Activated naive CD4-positive, alpha-beta T cell treated with anti-CD3 and anti-CD28 coated beads for 36 hours (primary cell): ENCODE measurements around the gene ITM2A. TPM values are rescaled to one million over a fixed set of nuclear protein-coding genes. Genes with fewer than 3 reads are reported as not detected.

Source experiments
- CTCF ChIA-PET: fragments of 350-600 bp; sonication (Branson Sonifier 250); formaldehyde crosslinking; loops from one replicate; lab custom pipeline; 2021; ENCODE audit warnings: antibody characterized with exemption; lab: Charles Lee
- DNase-seq: peaks from one replicate; pipeline ENCODE4 v3.0.0-alpha.2; 2020
- H3K27ac Mint-ChIP-seq: one replicate; pipeline ENCODE4 v1.8.0; 2021; ENCODE audit warnings: mild to moderate bottlenecking, mixed read lengths
- H3K27me3 Mint-ChIP-seq: one replicate; pipeline ENCODE4 v1.8.0; 2021; ENCODE audit warnings: low read depth, mixed read lengths
- H3K36me3 Mint-ChIP-seq: one replicate; pipeline ENCODE4 v1.8.0; 2021; ENCODE audit warnings: low read depth, mixed read lengths
- H3K4me1 Mint-ChIP-seq: one replicate; pipeline ENCODE4 v1.8.0; 2021; ENCODE audit warnings: low read depth, mixed read lengths
- H3K4me3 Mint-ChIP-seq: one replicate; pipeline ENCODE4 v1.8.0; 2021; ENCODE audit warnings: mild to moderate bottlenecking, moderate library complexity, mixed read lengths
- H3K9me3 Mint-ChIP-seq: one replicate; pipeline ENCODE4 v1.8.0; 2021; ENCODE audit warnings: mixed read lengths
- intact Hi-C: fragments of 100-400 bp; cut with micrococcal nuclease; formaldehyde crosslinking; loops from one replicate; pipeline ENCODE4 v1.15.1; 2023
- total RNA-seq, 2 experiments: library from RNA; stranded (reverse); gene quantifications; one replicate each; pipeline ENCODE4 v1.2.3, GENCODE V29; 2021

Gene ITM2A
- 100 to 1,000 TPM in 1 of 2 experiments, 10 to 100 TPM in 1; 99.5 to 116 TPM for total RNA-seq

DNA sequence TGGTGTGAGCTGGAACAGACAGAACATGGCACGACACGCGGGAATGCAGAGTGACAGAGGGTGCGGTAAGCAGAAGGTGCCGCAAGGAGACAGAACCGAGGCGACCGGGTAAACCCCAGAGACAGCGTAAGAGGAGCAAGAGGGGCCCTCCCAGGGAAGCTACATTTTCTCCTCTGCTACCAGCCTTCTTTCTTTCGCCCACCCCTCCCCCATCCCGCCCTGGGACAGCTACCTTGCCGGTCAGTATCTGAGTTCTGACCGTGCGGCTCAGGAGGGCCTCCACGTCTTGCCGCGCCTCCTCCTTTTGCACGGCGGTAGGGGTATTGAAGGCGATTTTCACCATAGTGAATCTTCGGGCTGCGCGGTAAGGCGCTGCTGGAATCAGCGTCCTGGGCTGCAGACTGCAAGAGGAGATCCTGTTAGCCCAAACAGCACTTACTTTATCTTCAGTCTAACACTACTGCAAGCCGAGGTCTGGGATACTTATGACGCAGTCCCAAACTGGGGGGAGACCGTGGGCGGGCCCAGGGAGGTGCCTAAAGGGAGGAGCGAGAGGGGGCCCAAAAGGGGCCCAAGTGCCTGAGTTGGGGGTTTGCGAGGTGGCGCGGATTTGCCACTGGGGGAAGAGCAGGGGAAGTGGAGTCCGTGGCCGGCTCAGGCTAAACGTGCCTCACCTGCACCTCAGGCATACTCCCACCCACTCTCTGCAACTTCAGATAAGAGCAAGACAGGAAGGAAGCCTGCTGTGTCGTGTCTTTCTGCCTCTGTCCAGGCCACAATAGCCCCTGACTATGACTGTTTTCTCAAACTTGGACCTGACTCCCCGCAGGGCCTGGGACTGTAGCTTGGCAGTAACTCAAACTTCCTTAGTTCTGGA lies at the start of gene ITM2A:
ITM2A (minus strand) TSS at position 462 of the 877 bp plus-strand sequence; CDS start at position 343, 119 bp downstream.
- H3K4me1 Mint-ChIP-seq: peaks cover 39% of the 10 kb centered on the region
- peak within 1 kb of the TSS; percentile 86 for H3K4me3 Mint-ChIP-seq
- no peaks in the 10 kb centered on the region for H3K27me3 Mint-ChIP-seq
- H3K9me3 Mint-ChIP-seq: no peaks in the 10 kb centered on the region
- intact Hi-C loops: loop anchor here (1.0 to 10.0 kb wide), 13 partner anchors 30 to 1452 kb away; partner anchors contain the start of genes ATP7A and P2RY10
- CTCF ChIA-PET: interaction anchor here (1.2 to 2.1 kb wide), 3 partner anchors 42 to 46 kb away, joined by 3 to 9 read pairs (median 4); no protein-coding TSS in a partner anchor
- peaks cover 21% of the 10 kb centered on the region for H3K36me3 Mint-ChIP-seq
- peak within 1 kb of the TSS; percentile 93 for H3K27ac Mint-ChIP-seq
- DNase-seq: peak; percentile 76

DNA sequence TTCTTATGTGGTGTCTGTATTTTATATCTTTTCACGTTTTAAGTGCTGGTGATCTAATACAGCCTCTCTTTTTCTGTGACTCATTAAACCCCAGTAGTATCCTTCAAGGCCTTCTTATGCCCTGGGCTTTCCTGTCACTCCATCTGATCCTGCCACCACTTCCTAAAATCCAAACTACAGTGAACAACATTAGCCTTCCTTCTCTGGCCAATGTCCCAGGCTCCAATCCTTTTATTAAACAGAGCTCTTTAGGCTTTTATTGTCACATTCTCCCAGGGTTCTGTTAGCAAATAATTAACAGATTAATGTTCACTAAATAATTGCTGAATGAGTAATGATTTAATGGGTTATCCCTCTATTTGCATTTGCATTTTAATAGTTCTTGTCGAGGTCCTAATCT lies 47.9 kb upstream of the ITM2A start:
- no peaks in the 10 kb centered on the region for H3K27me3 Mint-ChIP-seq
- peaks cover 5% of the 10 kb centered on the region for H3K4me1 Mint-ChIP-seq
- no peak overlapping the region for H3K27ac Mint-ChIP-seq
- intact Hi-C loops: loop anchor here (10.0 kb wide), 1 partner anchor 530 kb away; no protein-coding TSS in a partner anchor
- CTCF ChIA-PET: no interaction called here
- no peak overlapping the region for H3K4me3 Mint-ChIP-seq
- DNase-seq: no peak
- H3K36me3 Mint-ChIP-seq: no peaks in the 10 kb centered on the region
- H3K9me3 Mint-ChIP-seq: no peaks in the 10 kb centered on the region

GRCh38 chrX:79413963-79414362 lies 46.8 kb upstream of the ITM2A start:
- no peak overlapping the region for H3K4me3 Mint-ChIP-seq
- no peaks in the 10 kb centered on the region for H3K9me3 Mint-ChIP-seq
- no peak for DNase-seq
- intact Hi-C loops: loop anchor here (1.0 to 10.0 kb wide), 12 partner anchors 47 to 1503 kb away; partner anchors contain the start of genes ATP7A, ITM2A and P2RY10
- H3K27ac Mint-ChIP-seq: no peak overlapping the region
- peaks cover 13% of the 10 kb centered on the region for H3K4me1 Mint-ChIP-seq
- H3K27me3 Mint-ChIP-seq: no peaks in the 10 kb centered on the region
- H3K36me3 Mint-ChIP-seq: no peaks in the 10 kb centered on the region
- CTCF ChIA-PET: interaction anchor here (1.0 to 2.6 kb wide), 4 partner anchors 42 to 144 kb away, joined by 3 to 9 read pairs (median 6); partner anchors contain the start of gene ITM2A

DNA sequence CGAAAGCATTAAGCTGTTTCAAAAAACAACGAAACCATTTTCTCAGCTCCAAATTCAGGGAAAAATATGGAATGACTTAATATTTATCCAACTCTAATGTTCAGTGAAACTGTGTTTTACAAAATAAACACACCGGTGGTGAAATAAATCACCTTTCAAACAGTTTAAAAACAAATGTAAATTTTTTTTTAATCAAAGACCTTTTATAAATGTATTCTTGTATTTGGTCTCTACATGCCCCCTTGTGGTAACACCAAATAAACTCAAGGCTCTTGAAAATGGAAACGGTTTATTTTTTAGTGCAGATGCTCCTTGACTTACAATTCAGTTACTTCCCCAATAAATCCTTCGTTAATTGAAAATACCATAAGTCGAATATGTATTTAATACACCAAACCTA lies 45.8 kb upstream of the ITM2A start:
- CTCF ChIA-PET: interaction anchor here (0.7 to 2.6 kb wide), 8 partner anchors 41 to 331 kb away, joined by 3 to 9 read pairs (median 4); partner anchors contain the start of gene ITM2A
- H3K36me3 Mint-ChIP-seq: no peaks in the 10 kb centered on the region
- H3K4me1 Mint-ChIP-seq: peaks cover 21% of the 10 kb centered on the region
- H3K27me3 Mint-ChIP-seq: no peaks in the 10 kb centered on the region
- intact Hi-C loops: loop anchor here (1.0 to 10.0 kb wide), 12 partner anchors 46 to 1502 kb away; partner anchors contain the start of genes ATP7A, ITM2A and P2RY10
- no peaks in the 10 kb centered on the region for H3K9me3 Mint-ChIP-seq
- peak overlapping the region; percentile 66 for H3K4me3 Mint-ChIP-seq
- peak overlapping the region; percentile 69 for H3K27ac Mint-ChIP-seq
- DNase-seq: no peak

DNA sequence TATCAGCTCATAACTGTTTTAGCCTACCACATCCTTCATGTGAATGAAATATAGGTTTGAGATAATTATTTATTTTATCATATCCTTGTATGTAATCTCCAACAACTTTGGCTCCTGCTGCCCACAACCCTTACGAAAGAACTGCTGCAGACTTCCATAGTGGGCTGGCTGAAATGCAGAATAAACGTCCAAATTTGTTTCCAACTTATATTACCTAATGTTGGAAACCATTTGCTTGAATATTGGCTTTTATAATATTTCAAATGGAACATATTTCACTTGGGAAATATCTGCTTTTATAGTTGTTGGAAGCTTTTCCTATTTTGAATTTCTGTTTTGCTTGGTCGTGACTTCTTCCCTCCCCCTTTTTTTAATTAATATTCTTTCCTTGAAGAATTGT lies 45.0 kb upstream of the ITM2A start:
- Mint-ChIP-seq H3K27me3 (no peaks in the 10 kb centered on the region), H3K36me3 (no peaks in the 10 kb centered on the region), H3K4me1 (peaks cover 27% of the 10 kb centered on the region), H3K4me3 (peak overlapping the region; percentile 41), H3K27ac (peak overlapping the region; percentile 37), H3K9me3 (no peaks in the 10 kb centered on the region)
- CTCF ChIA-PET: interaction anchor here (0.7 to 2.6 kb wide), 7 partner anchors 28 to 330 kb away, joined by 3 to 9 read pairs (median 5); partner anchors contain the start of gene ITM2A
- intact Hi-C loops: loop anchor here (2.0 to 10.0 kb wide), 9 partner anchors 45 to 1501 kb away; partner anchors contain the start of genes ATP7A, ITM2A and P2RY10
- DNase-seq: no peak

- peaks cover 5% of the 10 kb centered on the region for H3K9me3 Mint-ChIP-seq
- no peak for DNase-seq
- H3K4me3 Mint-ChIP-seq: no peak overlapping the region
- CTCF ChIA-PET: interaction anchor here (1.5 kb wide), 1 partner anchor 43 kb away, joined by 4 read pairs; the partner anchor contains the start of gene ITM2A
- peaks cover 2% of the 10 kb centered on the region for H3K36me3 Mint-ChIP-seq
- intact Hi-C loops: loop anchor here (5.0 to 10.0 kb wide), 5 partner anchors 247 to 1275 kb away; partner anchors contain the start of genes P2RY10 and TAF9B
- H3K27me3 Mint-ChIP-seq: no peaks in the 10 kb centered on the region
- no peak overlapping the region for H3K27ac Mint-ChIP-seq
- peaks cover 27% of the 10 kb centered on the region for H3K4me1 Mint-ChIP-seq
Measured at GRCh38 chrX:79409657-79410056, 42.5 kb upstream of the ITM2A start.

DNA sequence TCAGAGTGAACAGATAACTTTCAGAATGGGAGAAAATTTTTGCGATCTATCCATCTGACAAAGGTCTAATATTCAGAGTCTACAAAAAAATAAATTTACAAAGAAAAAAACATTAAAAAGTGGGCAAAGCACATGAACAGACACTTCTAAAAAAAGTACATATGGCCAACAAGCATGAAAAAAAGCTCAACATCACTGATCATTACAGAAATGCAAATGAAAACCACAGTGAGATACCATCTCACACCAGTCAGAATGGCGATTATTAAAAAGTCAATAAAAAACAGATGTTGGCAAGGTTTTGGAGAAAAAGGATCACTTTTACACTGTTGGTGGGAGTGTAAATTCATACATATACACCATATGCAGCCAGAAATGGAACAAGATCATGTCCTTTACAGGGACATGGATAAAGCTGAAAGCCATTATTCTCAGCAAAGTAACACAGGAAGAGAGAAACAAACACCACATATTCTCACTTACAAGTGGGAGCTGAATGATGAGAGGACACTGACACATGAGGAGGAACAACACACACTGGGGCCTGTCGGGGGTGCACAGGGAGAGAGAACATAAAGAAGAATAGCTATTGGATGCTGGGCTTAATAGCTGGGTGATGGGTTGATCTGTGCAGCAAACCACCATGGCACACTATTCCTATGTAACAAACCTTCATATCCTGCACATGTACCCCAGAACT lies 41.6 kb upstream of the ITM2A start:
- H3K27me3 Mint-ChIP-seq: no peaks in the 10 kb centered on the region
- CTCF ChIA-PET: interaction anchor here (1.5 kb wide), 1 partner anchor 42 kb away, joined by 4 read pairs; the partner anchor contains the start of gene ITM2A
- DNase-seq: peak; percentile 6
- H3K36me3 Mint-ChIP-seq: peaks cover 2% of the 10 kb centered on the region
- intact Hi-C loops: loop anchor here (10.0 kb wide), 1 partner anchor 1274 kb away; the partner anchor contains the start of gene TAF9B
- H3K4me3 Mint-ChIP-seq: no peak overlapping the region
- peaks cover 5% of the 10 kb centered on the region for H3K9me3 Mint-ChIP-seq
- H3K27ac Mint-ChIP-seq: no peak overlapping the region
- H3K4me1 Mint-ChIP-seq: peaks cover 27% of the 10 kb centered on the region

DNA sequence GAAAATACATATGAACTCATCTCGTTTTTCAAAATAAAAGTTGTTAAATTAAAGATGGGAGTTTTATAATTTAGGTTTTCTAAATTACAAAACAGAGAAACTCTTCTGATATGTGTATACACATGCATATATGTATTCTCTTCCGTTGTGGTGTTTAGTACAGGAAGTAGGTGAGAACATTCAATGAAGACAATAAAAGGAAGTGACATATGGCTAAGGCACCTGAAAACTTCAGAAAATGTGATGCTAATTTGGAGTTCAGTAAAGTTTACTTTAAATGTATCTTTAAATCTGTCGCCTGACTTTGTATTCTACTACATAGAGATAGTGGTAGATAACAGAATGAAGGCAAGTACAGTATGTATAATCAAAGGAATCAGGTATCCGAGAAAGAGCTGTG lies 33.5 kb upstream of the ITM2A start:
- Mint-ChIP-seq H3K27ac (no peak overlapping the region), H3K27me3 (no peaks in the 10 kb centered on the region), H3K36me3 (peaks cover 2% of the 10 kb centered on the region), H3K4me3 (no peak overlapping the region), H3K9me3 (peaks cover 4% of the 10 kb centered on the region), H3K4me1 (peaks cover 19% of the 10 kb centered on the region)
- DNase-seq: no peak
- CTCF ChIA-PET: no interaction called here
- intact Hi-C loops: loop anchor here (5.0 to 10.0 kb wide), 2 partner anchors 1073 to 1266 kb away; partner anchors contain the start of genes CYSLTR1 and TAF9B

DNA sequence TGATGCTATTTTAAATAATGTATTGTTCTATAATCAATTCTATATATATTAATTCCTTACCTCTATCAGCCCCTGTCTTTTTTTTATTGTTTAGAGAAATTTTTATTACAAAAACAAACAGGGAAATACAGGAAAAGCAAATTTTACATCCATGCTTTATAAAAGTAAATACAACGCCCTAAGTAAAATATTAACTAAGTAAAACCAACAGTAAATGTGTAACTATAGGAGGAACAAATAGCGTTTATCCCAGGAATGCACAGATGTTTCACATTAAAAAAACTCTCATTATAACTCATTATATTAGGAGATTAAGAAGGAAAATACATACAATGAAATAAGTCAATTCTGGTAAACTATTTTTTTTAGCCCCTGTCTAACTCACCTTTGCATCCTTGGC lies 8.2 kb upstream of the ITM2A start:
- peaks cover 2% of the 10 kb centered on the region for H3K36me3 Mint-ChIP-seq
- no peaks in the 10 kb centered on the region for H3K27me3 Mint-ChIP-seq
- H3K9me3 Mint-ChIP-seq: no peaks in the 10 kb centered on the region
- no peak overlapping the region for H3K4me3 Mint-ChIP-seq
- peaks cover 18% of the 10 kb centered on the region for H3K4me1 Mint-ChIP-seq
- intact Hi-C loops: no loop called here
- DNase-seq: no peak
- CTCF ChIA-PET: no interaction called here
- no peak overlapping the region for H3K27ac Mint-ChIP-seq

- Mint-ChIP-seq H3K4me3 (no peak overlapping the region), H3K4me1 (peaks cover 35% of the 10 kb centered on the region), H3K36me3 (peaks cover 2% of the 10 kb centered on the region), H3K27ac (no peak overlapping the region), H3K9me3 (no peaks in the 10 kb centered on the region), H3K27me3 (no peaks in the 10 kb centered on the region)
- CTCF ChIA-PET: interaction anchor here (1.0 kb wide), 1 partner anchor 42 kb away, joined by 3 read pairs; no protein-coding TSS in a partner anchor
- intact Hi-C loops: no loop called here
- no peak for DNase-seq
Measured at GRCh38 chrX:79371640-79372039, 4.5 kb upstream of the ITM2A start.

DNA sequence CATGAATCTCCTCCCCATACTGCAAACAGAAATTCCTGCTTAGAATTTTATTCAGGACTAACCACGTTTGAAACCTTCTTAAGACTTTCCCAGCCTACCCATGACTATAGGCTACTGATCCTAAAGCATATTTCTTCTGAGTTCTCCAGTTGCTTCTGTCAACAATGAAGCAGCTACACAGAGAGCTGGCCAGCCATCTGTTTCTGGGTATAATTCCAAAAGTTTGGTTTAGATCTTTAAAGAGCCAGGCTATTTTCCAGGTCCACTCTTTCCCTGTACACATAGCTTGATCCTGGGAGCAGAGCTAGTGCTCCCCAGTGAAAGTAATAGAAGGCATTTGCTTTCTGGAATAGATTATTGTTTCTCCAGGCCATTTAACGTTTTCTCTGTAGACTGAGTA lies 4.0 kb upstream of the ITM2A start:
- H3K9me3 Mint-ChIP-seq: no peaks in the 10 kb centered on the region
- H3K27ac Mint-ChIP-seq: no peak overlapping the region
- peaks cover 35% of the 10 kb centered on the region for H3K4me1 Mint-ChIP-seq
- intact Hi-C loops: no loop called here
- no peaks in the 10 kb centered on the region for H3K27me3 Mint-ChIP-seq
- H3K36me3 Mint-ChIP-seq: peaks cover 6% of the 10 kb centered on the region
- CTCF ChIA-PET: interaction anchor here (1.0 kb wide), 1 partner anchor 42 kb away, joined by 3 read pairs; no protein-coding TSS in a partner anchor
- H3K4me3 Mint-ChIP-seq: no peak overlapping the region
- DNase-seq: no peak
